SW480 (cell line): ENCODE results near the gene RIBC2.

Experiments
- DNase-seq: peaks from one replicate; pipeline ENCODE4 v3.0.0-alpha.2; 2016; ENCODE audit warnings: low spot score

Gene RIBC2

GRCh38 chr22:45473626-45474237 is 60.2 kb downstream of the RIBC2 start:
- no peak for DNase-seq

DNA sequence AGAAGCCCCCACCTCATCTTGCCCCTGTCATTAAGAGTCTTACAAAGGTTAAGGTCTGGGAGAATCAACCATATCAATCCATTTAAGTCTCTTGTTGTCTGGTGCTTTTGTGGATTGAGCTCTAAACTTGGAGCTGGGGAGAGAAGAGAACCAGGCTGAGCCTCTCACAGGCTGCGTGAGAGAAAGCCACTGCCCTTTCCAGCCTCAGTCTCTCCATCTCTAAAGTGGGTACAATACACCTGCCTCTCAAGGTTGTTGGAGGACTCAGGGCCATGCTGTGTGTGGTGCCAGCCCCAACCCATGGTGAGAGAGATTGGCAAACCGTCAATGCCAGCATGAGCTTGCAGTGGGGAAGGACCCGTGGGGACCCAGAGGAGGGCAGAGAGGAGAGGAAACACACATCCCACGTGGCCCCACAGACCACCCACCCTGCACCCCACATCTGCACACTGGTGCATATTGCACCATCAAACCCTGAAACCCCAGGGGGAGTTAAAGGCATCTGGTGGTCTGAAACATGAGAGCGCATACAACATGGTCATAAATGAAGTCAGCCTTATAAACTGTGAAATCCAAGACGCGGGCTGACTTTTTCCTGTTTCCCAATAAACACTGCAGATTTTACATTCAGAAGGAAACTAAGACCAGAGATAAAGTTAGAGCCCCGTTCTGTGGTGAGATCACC is 61.7 kb downstream of the RIBC2 start:
- no peak for DNase-seq

- no peak for DNase-seq
Measured at GRCh38 chr22:45475851-45476514, 62.5 kb downstream of the RIBC2 start.

- no peak for DNase-seq
Measured at GRCh38 chr22:45476814-45477213, 63.3 kb downstream of the RIBC2 start.

DNA sequence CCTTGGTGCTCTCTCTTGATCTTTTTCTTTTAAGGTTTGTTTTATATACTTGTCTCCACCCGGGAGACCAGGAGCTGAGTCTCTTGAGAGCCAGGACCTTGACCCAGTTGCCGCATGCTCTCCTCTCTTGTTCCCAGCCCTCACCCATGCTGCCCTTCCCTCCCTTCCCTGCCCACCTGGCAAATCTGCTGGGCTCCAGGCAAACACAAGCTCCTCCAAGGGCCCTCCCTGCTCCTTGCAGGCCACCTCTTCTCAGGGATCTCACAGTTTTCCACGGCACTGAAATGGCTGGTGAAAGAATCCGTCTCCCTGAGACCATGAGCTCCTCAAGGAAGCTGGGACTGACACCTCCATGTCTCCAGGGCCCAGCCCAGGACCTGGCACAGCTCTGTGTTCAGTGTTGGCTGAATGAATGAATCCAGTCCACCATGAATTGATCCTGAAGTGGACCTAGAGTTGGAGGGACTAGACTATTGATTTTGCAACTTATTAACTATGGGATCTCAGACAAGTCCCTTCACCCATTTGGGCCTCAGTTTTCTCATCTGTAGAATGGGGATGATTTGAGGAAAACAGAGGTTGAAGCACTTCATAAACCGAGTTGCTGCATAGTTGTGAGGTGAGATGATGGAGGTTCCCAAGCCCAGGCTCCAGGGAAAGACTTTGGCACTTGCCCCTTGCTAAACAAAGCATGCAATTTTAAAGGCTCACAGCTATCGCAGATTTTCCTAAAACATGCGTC is 64.0 kb downstream of the RIBC2 start:
- DNase-seq, result no peak

GRCh38 chr22:45478108-45478771 is 64.7 kb downstream of the RIBC2 start:
- peak; percentile 31 for DNase-seq

DNA sequence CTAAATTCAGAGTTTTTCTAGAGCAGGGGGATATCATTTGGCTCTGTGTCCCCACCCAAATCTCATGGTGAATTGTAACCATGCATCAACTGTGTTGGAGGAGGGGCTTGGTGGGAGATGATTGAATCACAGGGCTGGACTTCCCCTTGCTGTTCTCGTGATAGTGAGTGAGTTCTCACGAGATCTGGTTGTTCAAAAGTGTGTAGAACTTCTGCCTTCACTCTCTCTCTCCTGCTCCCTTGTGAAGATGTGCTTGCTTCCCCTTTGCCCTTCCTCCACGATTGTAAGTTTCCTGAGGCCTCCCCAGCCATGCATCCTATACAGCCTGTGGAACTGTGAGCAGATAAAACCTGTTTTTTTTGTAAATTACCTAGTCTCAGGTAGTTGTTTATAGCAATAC is 67.2 kb downstream of the RIBC2 start:
- no peak for DNase-seq

DNA sequence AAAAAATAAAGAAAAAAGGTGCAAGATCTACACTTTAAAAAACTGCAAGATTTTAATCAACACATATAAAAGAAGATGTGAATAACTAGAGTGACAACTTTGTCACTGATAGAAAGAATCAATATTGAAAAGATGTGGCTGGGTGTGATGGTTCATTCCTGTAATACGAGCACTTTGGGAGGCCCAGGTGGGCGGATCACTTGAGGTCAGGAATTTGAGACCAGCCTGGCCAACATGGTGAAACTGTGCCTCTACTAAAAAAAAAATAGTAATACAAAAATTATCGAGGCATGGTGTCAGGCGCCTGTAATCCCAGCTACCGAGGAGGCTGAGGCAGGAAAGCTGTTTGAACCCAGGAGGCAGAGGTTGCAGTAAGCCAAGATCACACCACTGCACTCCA is 68.2 kb downstream of the RIBC2 start:
- DNase-seq, result no peak
